ENCODE measurements around the gene NACAD. TPM values are rescaled to one million over a fixed set of nuclear protein-coding genes. Genes with fewer than 3 reads are reported as not detected.

The NACAD gene
- total RNA-seq, 1 donor from 2014 or later = 1.0 TPM

Small RNA genes lying within 50 kb of the gene (small RNA-seq; reads per million reads assigned to genes)
- 1.6 reads per million, percentile 84 among the genes with 10 or more reads in this experiment for gene SNORA5A
- gene SNORA5B = not detected
- gene SNORA5C = 18.5 reads per million, percentile 93 among the genes with 10 or more reads in this experiment

Other genes with a start within 250 kb of the NACAD start
- 96.0 TPM for gene H2AZ2, start 240.9 kb downstream of the NACAD start, total RNA-seq
- gene PURB, start 203.4 kb downstream of the NACAD start, total RNA-seq = 32.9 TPM
- gene MYO1G, start 110.0 kb downstream of the NACAD start, total RNA-seq = 1.6 TPM
- gene CCM2, start 88.8 kb downstream of the NACAD start, total RNA-seq = 28.7 TPM
- gene TBRG4, start 22.7 kb upstream of the NACAD start, total RNA-seq = 52.7 TPM
- 5.7 TPM for gene RAMP3, start 68.8 kb upstream of the NACAD start, total RNA-seq